Non-pigmented ciliary epithelial cell (primary cell): Measurements from ENCODE around the gene GTF3C1.

Source experiments
- DNase-seq: peaks from one replicate; pipeline ENCODE4 v3.0.0-alpha.2; 2010; ENCODE audit warnings: low read depth

Gene GTF3C1

DNA sequence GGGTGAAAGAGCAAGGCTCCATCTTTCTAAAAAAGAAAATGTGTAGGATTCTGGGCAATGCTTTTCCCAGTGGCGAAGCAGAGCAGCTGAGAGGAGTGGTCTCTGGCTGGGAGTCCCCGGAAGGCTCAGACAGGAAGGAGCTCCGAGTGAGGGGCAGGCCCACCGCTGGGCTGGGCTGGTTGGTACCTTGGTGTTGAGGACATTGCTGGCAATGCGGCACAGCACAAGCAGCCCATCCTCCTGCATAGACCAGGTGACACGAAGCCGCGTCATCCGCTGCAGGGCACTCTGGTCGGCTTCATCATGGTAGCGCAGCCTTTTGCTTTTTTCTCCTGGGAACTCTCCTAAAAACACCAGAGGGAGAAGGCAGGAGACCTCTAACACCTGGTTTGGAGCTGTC, 63.9 kb downstream of the GTF3C1 start:
- DNase-seq: no peak

DNA sequence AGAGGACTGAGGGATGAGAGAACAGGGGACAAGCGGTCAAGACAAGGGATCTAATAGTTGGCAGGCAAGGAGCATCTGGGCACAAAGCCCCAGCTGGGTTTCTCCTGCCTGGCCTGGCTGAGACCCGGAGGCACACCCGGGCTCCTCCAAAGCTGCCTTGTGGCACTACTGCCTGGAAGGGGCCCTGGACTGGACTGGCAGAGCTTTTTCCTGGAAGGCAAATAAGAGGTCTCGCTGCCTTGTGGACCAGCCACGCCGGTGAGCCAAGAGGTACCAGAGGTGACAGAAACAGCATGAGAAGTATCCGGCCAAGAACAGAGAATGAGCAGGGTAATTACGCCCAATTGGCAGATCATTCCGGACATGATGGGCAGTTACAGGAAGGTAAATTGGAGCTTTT, 64.6 kb downstream of the GTF3C1 start:
- DNase-seq: no peak

DNA sequence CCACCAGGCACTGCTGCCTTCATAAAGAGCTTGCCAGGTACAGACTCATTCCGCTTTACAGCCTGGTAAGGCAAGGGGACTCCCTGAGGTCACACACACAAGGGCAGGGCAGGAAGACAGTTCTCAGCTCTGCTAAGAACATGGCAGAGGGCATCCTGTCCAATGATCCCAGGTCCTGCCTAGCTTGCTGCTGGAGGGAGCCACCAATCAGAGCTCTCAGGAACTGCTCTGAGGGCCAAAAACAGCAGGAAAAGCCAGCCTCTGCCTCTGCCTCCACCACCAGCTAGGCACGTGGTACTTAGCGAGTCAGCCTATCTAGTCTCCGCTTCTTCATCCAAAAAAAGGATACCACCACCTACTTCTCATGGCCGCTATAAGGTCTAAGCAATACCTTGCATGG, 66.1 kb downstream of the GTF3C1 start:
- DNase-seq: no peak

DNA sequence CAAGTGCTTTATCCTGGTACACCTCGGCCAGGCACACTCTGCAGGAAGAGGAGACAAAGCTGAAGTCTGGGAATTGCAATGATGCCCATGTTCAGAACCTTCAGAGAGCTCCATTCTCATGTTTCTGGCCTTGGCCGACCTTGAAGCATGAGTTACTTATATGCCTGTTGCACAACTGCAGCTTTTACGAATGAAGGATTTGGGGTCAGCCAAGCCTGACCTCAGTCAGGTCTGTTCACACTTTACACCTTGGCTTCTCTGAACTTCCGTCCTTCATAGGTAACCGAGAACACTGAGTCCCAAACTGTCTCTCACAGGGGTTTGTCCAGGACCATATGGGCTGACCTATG, 66.7 kb downstream of the GTF3C1 start:
- no peak for DNase-seq

DNA sequence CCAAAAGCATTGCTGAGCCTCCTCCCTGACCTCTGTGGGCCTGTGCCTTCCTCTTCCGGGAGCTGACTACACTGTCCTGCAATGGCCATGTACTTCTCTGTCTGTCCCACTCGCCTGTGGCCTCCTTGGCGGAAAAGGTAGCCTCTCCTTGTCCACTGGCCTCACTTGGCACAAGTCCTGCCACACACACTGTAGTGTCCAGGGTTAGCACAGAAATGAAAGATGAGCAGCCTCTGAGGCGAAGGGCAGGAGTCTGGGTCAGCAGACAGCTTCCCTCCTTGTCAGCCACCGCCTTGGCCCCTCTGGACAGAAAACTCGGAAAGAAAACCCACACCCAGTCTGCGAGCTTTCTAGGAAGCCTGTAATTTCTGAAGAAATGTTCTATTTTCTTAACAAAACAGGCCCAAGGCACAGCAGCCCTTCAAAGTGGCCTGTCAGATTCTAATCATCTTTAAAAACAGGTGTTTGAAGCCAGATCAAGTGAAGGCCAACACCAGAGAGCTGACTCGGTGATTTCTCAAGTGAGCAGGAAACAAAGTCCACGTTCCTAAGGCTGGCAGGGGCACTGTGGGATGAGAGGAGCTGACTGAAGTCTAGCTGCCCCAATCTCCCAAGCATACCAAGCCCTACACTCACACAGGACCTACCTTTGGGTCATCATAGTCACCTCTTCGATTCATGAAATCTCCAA, 67.2 kb downstream of the GTF3C1 start:
- no peak for DNase-seq

DNA sequence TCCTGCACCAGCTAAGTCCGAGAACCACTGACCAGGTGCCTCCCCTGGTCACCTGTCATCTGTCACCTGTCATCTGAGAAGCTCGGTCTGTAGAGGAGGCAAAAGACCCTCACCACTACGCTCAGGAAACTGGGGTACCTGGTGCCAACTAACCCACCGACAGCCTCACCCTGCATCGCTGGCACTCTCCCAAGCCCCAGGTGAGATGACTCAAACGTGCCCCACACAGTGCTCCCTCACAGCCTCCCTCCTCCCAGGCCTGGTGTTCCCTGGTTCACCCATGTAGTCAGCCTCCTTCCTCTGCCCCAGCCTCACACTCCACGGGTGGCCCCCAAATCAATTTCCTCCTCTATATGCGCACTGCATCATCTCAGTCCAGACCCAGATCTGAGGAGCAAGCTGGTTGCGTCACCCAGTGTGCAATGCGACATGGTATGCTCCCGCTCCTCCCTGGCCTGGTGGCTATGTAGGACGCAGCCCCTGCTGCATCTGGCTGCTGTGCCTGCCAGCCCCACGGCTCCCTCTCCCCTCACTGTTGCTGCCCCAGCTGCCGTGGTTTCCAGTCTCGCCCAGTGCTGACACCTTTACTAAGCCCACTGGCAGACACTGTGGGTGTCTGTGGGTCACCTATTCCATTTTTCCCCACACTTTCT, 68.3 kb downstream of the GTF3C1 start:
- DNase-seq: no peak

DNA sequence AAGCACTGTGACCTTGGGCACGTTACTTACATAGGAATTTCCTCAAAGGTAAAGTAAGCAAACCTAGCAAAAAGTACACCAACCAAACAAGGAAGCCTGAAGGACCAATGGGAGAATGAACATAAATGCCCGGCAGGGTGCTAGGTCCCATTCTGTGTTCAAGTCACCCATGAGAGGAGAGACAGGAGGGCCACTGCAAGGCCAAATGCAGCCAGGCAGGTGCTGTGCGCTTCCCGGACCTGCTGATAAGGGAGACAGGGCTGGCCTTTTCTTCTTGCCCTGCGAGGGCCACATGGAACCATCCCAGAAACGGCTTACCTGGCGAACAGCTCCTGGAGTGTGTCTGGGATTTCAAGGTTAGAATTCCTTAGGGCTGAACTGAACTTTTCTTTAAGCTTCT, 69.0 kb downstream of the GTF3C1 start:
- no peak for DNase-seq

DNA sequence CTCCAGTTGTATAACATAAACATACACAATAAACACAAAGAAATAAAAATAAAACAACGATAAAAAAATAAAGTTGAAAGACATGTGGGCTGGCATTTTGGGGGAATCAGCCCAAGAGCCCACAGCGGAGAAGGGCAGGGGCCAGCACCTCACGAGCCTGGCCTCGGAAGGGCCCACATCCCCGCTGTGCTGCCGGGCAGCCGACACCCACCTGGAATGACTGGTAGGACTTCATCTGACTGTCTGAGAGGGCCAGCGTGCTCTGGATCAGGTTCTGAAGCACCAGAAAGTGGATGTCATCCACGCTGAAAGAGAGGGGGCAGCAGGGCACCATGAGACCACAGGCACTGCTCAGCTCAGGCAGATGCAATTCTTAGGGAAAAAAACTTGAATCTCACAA, 73.5 kb downstream of the GTF3C1 start:
- no peak for DNase-seq

DNA sequence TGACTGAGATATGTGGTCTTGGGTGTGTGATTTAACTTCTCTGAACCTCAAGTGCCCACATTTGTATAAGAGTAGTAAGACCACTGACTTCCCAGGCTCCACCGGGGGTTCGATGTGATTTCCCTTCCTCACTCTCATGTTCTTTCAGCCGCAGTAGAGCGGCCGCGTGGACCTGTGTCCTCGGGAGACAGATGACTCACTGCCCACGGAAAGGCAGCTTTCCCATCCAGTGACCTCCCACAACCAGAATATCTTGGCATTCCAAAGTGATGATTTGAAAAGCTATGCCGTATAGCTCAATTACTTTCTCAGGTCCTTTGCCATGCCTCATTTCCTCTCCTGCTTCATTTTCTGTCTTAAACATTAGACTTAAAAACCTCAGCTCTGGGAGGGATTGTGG, 74.2 kb downstream of the GTF3C1 start:
- DNase-seq: peak; percentile 95

DNA sequence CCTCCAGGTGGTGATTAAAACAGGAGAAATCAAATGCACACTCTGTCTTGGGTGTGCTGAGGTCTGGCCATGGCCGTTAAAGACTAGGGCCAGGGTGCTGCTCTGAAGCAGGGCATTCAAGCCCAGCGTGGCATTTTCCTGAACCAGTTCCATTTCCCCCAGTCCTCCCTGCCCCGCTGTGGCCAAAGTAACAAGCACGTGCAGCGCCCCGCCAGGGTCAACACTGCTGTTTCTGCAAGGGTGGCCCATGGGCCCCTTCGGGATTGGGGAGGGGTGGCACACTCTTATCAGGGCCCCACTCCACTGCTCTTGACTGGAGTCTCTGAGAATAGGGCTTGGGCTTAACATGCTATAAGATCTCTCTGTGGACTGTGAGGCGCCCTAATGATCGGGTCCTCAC, 74.8 kb downstream of the GTF3C1 start:
- no peak for DNase-seq

DNA sequence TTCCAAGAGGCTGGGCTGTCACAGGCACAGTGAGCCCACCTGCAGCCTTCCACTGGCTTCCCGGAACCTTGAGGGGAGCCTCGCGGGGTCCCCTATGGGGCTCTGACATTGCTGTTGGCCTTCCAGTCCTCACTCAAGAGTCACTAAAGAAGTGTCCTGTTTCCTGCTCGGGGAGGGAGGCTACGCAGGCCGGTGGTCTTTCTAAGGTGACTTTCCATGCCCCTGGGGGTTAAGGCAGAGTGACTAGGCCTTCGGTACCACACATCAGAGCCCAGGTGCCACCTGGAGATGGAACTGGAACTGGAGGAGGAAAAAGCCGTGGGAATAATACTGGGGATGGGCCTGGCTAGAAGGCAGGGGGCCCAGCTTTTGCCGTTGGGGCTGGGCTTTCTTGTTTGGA, 75.7 kb downstream of the GTF3C1 start:
- no peak for DNase-seq

DNA sequence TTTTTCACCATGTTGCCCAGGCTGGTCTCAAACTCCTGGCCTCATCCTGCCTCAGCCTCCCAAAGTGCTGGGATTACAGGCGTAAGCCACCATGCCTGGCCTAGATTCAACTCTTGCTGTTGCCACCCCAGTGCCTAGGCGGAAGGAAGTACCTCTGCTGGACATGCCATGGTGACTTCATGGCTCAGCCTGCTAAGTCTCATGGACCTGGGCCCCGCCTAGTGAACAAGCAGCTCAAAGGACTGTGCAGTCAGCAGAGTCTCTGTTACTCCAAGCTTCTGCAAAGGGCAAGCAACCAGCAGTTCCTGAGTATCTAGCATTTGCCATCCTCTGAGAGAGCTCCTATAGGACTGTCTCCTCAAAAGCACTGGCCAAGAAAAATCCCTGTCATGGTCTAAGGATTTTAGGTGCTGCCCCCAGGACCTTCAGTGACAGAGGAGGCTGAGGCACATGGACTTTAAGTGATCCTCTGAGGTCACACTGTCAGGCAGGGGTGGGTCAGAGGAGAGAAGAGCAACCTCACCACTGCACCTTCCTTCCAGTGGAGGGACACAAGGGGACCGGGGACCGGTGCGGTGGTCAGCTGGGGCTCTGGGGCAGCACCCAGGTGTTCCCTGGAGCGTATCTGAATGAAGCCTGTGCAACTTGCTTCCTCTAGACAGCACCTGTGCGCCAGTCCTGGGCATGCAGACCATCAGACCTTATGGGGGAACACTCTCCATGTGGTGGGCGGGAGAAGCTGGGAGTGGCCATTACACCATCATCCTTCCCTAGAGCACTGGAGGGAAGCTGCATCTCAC, 76.4 kb downstream of the GTF3C1 start:
- no peak for DNase-seq

DNA sequence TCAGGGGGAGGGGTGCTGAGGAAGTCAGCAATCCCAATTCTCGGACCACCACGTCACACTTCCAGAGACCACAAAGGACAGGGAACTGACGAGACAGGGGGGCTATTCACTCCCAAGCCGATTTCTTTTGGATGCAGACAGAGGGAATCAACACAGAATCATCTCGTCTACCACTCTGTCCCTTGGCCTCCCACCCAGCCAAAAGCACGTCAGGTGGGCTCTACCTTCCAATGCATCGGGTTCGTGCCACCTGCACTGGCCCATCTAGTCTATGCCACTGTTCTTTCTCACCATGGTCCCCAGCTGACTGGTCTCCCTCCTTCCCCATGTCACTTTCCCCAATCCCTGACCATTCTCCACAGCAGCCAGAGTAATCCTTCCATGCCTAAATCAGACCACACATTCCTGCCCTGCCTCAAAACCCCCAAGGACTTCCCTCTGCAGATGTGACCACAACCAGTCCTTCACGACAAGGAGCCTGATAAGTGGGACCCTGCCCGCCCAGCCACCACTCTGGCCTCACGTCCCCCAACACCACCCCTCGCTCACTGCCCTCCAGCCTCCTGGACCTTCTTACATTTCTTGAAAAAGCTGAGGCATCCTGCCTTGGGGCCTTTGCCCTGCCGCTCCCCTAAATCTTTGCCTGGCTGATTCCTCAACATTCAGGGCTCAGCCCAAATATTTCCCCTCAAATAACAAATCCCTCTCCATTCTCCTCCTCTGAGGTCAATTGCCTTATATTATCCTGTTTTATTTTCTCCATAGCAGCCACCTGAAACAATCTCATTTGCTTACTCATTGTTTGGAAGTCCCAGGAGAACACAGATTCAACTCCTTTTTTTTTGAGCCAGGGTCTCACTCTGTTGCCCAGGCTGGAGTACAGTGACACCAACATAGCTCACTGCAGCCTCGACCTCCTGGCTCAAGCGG, 77.4 kb downstream of the GTF3C1 start:
- DNase-seq: no peak

DNA sequence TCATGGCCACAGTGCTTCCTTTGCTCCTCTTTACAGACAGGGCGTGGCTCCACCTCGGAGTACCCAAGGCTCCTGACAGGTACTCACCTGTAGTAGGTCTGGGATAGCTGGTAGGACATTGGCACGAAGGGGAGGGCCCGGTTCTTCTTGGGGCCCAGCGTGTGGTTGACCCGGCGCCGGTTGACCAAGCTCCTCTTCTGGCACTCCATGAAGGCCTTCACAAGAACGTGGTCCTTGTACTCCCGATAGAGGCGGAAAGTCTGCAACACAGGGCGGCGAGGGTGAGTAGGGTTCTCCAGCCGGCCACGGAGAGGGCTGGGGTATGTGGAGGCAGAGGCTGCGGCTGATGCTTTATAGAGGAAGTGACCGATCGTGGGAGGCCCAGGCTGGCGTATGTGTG, 78.1 kb downstream of the GTF3C1 start:
- no peak for DNase-seq

DNA sequence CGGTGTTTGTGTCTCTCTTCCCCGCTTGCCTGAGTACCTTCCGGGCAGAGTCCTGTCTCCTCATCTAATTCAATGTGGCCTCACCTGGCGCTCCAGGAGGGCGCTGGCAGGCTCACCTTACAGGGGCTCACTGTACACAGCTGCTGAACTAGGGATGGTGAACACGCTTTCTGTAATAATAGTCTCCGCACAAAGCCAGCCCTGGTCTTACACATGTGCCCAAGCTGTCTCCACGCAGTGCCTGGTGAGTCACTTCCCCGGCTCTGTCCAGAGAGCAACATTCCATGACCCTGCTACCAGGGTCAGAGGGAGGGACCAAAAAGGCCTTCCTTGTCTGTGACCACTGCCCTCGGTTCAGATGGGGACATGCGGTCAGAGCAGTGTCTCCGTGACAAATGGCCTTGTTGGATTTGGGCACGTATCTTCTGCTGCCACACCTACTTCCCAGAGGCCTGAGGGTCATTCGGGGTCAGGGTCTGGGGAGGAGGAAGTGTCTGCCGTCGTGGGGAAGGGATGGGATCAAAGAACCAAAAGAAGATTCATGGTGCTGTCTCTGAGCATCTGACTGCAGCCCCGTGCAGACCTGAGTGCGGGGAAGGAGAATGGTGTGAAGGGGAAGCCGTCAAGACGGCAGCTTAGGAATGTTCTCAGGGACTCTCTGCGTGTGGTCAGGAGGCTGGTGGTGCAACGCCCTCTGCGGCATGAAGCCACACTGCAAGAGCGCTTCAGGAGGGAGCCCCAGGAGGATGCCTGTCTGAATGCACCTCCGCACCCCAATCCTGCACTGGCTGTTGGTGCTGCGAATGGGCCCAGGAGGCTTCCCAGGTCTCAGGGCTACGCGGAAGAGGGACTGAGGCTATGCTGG, 78.9 kb downstream of the GTF3C1 start:
- peak; percentile 37 for DNase-seq

DNA sequence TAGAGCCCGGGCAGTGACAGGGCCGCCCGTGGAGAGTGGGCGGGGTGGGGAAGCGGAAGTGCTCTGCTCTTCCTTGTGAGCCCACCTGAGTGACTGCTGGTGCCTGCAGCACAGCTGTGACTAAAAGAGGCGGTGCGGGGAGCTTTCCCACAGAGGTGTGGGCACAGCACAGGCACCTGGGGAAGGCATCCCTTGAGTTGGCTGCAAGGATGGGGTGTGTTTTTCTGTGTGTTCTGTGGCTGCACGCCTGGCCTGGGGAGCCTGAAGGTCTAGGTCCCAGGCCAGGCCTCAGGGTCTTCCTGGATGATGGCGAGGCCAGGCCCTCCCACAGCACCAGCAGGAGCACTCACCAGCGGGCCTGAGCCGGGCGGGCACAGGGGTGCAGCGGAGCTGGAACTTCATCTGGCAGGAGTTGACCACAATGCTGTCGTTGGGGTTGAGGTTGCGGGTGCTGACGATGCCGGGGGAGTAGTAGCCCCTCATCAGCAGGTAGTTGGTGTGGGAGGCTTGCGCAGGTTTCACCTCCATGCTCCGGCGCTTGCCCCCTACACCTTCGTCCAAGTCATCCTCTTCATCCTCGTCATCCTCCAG, 80.7 kb downstream of the GTF3C1 start:
- no peak for DNase-seq

DNA sequence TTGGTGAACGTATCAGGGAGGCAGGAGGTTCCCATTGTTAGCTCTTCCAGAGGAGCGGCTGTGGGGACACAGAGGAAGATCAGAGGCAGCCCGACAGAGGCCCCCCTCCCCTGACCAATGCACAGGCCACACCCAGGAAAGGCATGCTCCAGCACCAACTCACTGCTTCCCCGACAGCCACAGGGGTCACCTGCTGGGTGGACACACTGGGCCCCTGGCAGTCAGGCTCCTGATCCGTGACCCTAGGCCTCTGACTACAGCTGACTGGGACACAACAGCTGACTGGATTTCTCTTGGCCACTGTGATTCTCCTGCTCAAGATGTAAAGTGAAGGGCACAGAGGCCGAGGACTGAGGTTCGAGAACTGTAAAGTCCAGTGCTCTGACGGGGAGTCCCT, 84.2 kb downstream of the GTF3C1 start:
- no peak for DNase-seq

DNA sequence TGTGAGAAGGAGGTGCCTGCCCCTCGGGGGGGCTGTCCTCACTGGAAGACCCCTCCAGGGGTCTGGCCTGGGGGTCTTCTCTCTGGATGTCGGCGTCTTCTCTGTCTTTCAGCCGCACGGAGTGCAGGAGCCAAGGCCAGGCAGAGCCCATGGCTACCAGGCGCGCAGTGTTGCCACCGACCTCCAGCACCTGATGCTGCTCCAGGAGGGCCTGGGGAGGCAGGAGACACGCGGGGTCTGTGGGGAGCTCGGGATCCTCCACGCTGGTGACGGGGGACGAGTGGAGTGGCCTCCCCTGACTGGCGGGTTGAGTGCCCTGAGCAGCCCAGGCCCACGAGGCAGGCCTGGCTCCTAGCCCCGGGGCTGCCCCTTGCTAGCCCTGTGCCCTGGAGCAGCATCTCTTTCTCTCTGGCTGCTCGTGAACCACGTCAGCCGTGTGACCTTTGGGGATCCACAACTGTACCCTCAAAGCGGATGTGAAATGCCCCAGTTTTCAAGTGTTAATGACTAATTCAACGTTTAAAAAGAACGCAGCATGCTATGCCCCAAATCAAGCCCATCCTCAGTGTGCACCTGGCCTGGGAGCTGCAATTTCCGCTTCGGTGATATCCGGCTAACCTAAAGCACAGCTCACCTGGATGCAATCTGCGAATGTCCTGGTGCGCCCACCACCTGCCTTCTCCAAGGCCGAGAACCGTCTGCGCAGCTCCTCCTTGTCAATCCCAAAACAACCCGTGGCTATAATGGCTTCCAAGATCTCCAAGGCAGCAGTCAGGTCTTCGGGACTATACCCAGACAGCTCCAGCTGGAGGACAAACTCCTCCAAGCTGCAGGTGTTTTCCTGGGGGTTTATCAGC, 84.9 kb downstream of the GTF3C1 start:
- no peak for DNase-seq

DNA sequence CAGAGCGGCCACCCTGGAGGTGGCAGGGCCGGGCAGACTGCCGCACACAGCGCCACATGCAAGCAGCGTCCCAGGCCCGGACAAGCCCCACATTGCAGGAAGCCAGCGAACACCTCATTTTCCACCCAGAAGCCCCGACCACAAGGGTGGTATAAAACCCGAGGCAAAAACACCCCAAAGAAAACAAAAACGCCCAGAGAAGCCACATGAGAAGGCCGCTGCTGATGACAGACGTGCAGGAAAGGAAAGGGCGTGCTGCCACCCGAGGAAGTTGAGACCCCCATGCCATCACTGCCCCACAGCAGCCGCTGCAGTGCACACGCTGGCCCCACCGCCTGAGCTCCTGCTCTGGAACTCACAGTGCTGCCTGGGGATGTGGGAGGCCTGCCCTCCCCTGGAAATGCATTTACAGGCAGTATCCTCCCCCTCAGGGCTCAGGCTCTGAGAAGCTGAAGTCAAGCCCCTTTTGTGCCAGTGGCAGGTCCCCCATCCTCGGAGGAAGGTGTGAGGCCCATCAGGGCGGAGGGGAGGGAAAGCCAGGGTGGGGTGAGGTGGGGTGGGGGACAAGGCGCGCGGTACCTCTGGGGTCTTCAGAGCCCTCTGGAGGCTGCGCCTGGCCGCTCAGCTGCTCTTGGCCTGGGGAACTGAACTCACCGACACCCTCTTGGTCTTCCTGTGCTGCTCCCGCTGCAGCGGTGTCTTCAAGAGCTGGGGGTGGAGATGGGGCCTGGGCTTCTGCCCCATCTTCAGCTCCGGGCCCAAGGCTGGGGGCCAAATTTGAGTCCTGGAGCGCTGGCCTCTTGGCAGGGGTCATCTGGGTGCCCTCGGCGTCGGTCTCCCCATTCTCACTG, 85.7 kb downstream of the GTF3C1 start:
- no peak for DNase-seq
